Endodermal cell (in vitro differentiated cells): ENCODE results near the gene CRLF3. TPM values are rescaled to one million over a fixed set of nuclear protein-coding genes. Genes with fewer than 3 reads are reported as not detected.
A peak's percentile ranks its signal among the peaks of the same experiment; 100 is the strongest.
"Not testable (repeated sequence)": the region's sequence is repeated elsewhere in the genome, so short reads cannot be mapped to it uniquely, and the experiment has no call there.

Source experiments
- DNase-seq: peaks from one replicate; pipeline ENCODE4 v3.0.0-alpha.2; 2017
- H3K27ac ChIP-seq: 2 replicates; pipeline ENCODE4 v1.5.1; 2013; ENCODE audit warnings: mild to moderate bottlenecking, low read depth, low read length, moderate library complexity
- H3K27me3 ChIP-seq: 2 replicates; pipeline ENCODE4 v1.6.1; 2013; ENCODE audit warnings: mild to moderate bottlenecking, low read length, moderate library complexity; ENCODE audit not compliant: insufficient read depth, control insufficient read depth, poor library complexity, severe bottlenecking
- H3K36me3 ChIP-seq: 2 replicates; pipeline ENCODE4 v1.7.0; 2013; ENCODE audit warnings: mild to moderate bottlenecking, low read length, moderate library complexity; ENCODE audit not compliant: control insufficient read depth, insufficient read depth
- H3K4me1 ChIP-seq: one replicate; pipeline ENCODE4 v1.7.0; 2013; ENCODE audit warnings: low read length; ENCODE audit not compliant: control insufficient read depth, insufficient read depth
- H3K4me3 ChIP-seq: 2 replicates; pipeline ENCODE4 v1.5.1; 2013; ENCODE audit warnings: mild to moderate bottlenecking, low read length, moderate library complexity
- H3K9ac ChIP-seq: 2 replicates; pipeline ENCODE4 v1.6.1; 2013; ENCODE audit warnings: mild to moderate bottlenecking, low read length, moderate library complexity; ENCODE audit not compliant: poor library complexity, severe bottlenecking; ENCODE audit errors: extremely low read depth
- H3K9me3 ChIP-seq: 2 replicates; pipeline ENCODE4 v1.6.1; 2013; ENCODE audit warnings: mild to moderate bottlenecking, low read length, moderate library complexity; ENCODE audit not compliant: control insufficient read depth
- H3K27ac Mint-ChIP-seq: 2 replicates; pipeline ENCODE4 v1.8.0; 2020; ENCODE audit warnings: mixed read lengths
- H3K27me3 Mint-ChIP-seq: 2 replicates; pipeline ENCODE4 v1.8.0; 2021; ENCODE audit warnings: mild to moderate bottlenecking, mixed read lengths; ENCODE audit not compliant: insufficient read depth
- H3K36me3 Mint-ChIP-seq: 2 replicates; pipeline ENCODE4 v1.8.0; 2020; ENCODE audit warnings: low read depth, mixed read lengths
- H3K4me1 Mint-ChIP-seq: 2 replicates; pipeline ENCODE4 v1.8.0; 2020; ENCODE audit warnings: mixed read lengths
- H3K4me3 Mint-ChIP-seq: 2 replicates; pipeline ENCODE4 v1.8.0; 2020; ENCODE audit warnings: mild to moderate bottlenecking, moderate library complexity, mixed read lengths
- H3K9me3 Mint-ChIP-seq: 2 replicates; pipeline ENCODE4 v1.8.0; 2020; ENCODE audit warnings: mild to moderate bottlenecking, mixed read lengths
- WGBS, 2 experiments: methylation state at CpG; one replicate each; pipeline versions ENCODE4 v1.1.5 to v1.1.7; 2013; ENCODE audit warnings: missing lambda C conversion rate in 2 of 2, mixed read lengths in 1 of 2; ENCODE audit not compliant: insufficient coverage in 1 of 2, insufficient read length in 1 of 2; 5-methylcytosine and 5-hydroxymethylcytosine counted together
- total RNA-seq, 2 donors: library from RNA; stranded (reverse); fragmentation: NEBNext Ultra II Directional in 1 of 2; extraction: Animal tissue kit (Norgen Biotek cat#: 25700) in 1 of 2; gene quantifications; 2 replicates in 1 of 2; 3 replicates in 1 of 2; pipeline ENCODE4 v1.2.1, GENCODE V29; 2021
- TF ChIP-seq, protein P1 (sequence below): fragments of 200-600 bp; sonication (generic); conservative IDR thresholded peaks from 2 replicates; pipeline ENCODE4 v1.5.0; 2021; ENCODE audit warnings: antibody characterized with exemption, mild to moderate bottlenecking

Gene CRLF3
- total RNA-seq, 2 donors from 2014 or later: 26.1 to 31.2 TPM

DNA sequence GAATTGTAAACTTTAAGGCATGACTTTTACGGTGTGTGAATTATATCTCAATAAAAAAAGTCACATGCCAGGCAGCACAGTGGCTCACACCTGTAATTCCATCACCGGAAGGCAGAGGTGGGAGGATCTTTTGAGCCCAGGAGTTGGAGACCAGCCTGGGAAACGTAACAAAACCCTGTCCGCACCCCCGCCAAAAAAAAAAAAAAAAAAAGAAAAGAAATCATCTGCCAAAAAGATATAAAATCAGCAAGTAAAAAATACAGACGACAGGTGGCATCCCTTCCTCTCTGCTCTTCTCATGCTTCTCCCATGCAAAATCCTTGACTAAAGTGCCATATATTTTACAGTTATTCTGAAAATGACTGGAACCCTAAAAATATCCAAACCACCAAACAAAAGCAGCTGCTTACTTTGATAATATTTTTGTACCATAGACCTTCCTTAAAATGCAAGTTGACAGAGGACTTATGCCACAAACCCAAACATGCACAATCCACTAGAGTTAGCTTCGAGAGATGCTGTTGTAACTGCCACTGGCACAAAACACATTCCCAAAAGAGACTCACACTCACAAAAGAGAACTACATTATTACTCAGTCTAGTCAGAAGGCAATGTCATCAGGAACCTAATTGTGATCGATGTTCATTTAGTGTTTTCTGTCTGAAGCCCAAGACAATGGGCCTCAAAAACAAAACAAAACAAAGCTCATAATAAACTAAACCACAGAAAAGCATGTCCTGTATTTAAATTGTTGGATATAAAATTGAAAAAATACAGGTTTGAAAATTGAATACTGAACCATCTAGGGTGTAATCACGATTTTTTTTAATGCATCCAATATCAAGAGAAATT is 2.4 kb downstream of the CRLF3 start:
- Mint-ChIP-seq H3K4me3 (no peak overlapping the region), H3K36me3 (peaks cover 9% of the 10 kb centered on the region), H3K27me3 (no peaks in the 10 kb centered on the region), H3K9me3 (no peaks in the 10 kb centered on the region), H3K4me1 (peaks cover 16% of the 10 kb centered on the region), H3K27ac (no peak overlapping the region)
- no peaks in the 10 kb centered on the region for H3K27me3 ChIP-seq
- H3K27ac ChIP-seq: no peak overlapping the region
- WGBS, 2 experiments: 86 to 90% methylated on average over 4 to 9 of the region's 9 CpGs
- peaks cover 4% of the 10 kb centered on the region for H3K4me1 ChIP-seq
- peaks cover 5% of the 10 kb centered on the region for H3K36me3 ChIP-seq
- no peak overlapping the region for H3K9ac ChIP-seq
- peak overlapping the region; percentile 94 for H3K4me3 ChIP-seq
- DNase-seq: no peak
- no peaks in the 10 kb centered on the region for H3K9me3 ChIP-seq
- TF ChIP-seq, protein P1, sequence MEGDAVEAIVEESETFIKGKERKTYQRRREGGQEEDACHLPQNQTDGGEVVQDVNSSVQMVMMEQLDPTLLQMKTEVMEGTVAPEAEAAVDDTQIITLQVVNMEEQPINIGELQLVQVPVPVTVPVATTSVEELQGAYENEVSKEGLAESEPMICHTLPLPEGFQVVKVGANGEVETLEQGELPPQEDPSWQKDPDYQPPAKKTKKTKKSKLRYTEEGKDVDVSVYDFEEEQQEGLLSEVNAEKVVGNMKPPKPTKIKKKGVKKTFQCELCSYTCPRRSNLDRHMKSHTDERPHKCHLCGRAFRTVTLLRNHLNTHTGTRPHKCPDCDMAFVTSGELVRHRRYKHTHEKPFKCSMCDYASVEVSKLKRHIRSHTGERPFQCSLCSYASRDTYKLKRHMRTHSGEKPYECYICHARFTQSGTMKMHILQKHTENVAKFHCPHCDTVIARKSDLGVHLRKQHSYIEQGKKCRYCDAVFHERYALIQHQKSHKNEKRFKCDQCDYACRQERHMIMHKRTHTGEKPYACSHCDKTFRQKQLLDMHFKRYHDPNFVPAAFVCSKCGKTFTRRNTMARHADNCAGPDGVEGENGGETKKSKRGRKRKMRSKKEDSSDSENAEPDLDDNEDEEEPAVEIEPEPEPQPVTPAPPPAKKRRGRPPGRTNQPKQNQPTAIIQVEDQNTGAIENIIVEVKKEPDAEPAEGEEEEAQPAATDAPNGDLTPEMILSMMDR: peak; percentile 18

DNA sequence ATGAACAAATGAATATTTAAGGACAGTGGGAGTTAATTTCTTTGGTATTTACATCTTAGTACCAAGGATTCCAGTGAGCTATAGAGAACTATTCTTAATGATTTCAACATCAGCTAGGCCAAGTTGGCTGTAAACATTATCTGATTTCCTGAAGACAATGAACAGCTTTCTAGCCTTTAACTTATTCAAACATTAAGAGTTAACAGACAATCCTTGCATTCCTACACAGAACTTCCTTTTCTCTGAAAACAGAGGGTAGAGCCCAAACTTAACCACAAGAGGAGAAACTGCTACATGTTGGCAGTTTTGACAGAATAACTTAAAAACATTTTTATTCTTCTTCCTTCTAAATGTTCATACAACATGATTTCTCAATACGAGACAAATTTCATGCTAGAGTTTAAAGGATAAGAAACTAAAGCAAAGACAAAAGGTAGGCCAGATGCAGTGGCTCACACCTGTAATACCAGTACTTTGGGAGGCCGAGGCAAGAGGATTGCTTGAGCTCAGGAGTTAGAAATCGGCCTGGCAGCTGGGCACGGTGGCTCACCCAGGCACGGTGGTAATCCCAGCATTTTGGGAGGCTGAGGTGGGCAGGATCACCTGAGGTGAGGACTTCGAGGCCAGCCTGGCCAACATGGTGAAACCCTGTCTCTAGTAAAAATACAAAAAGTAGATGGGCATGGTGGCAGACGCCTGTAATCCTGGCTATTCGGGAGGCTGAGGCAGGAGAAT is 4.4 kb downstream of the CRLF3 start:
- TF ChIP-seq, protein P1: no peak
- H3K4me1 Mint-ChIP-seq: peaks cover 16% of the 10 kb centered on the region
- Histone ChIP-seq H3K4me3 (peak overlapping the region; percentile 53), H3K27ac (no peak overlapping the region), H3K4me1 (peaks cover 4% of the 10 kb centered on the region), H3K9ac (no peak overlapping the region), H3K36me3 (peaks cover 8% of the 10 kb centered on the region), H3K9me3 (no peaks in the 10 kb centered on the region), H3K27me3 (no peaks in the 10 kb centered on the region)
- H3K27me3 Mint-ChIP-seq: no peaks in the 10 kb centered on the region
- H3K27ac Mint-ChIP-seq: peak overlapping the region; percentile 50
- no peaks in the 10 kb centered on the region for H3K9me3 Mint-ChIP-seq
- WGBS, 2 experiments: 89 to 97% methylated on average over 6 to 8 of the region's 8 CpGs
- no peak for DNase-seq
- peaks cover 13% of the 10 kb centered on the region for H3K36me3 Mint-ChIP-seq
- H3K4me3 Mint-ChIP-seq: peak overlapping the region; percentile 18

DNA sequence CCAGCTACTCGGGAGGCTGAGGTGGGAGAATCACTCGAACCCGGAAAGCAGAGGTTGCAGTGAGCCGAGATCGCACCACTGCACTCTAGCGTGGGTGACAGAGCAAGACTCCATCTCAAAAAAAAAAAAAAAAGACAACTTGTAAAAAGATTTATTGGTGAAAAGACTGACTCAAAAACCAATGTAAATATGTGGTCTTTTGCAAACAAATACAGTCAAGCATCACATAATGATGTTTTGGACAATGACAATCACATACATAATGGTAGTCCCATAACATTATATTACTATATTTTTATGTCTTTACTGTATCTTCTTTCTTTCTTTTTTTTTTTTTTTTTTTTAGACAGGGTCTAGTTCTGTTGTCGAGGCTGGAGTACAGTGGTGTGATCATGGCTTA is 8.3 kb downstream of the CRLF3 start:
- H3K36me3 ChIP-seq: peaks cover 8% of the 10 kb centered on the region
- Mint-ChIP-seq H3K27ac (no peak overlapping the region), H3K27me3 (no peaks in the 10 kb centered on the region), H3K4me3 (no peak overlapping the region), H3K9me3 (no peaks in the 10 kb centered on the region), H3K36me3 (peaks cover 13% of the 10 kb centered on the region), H3K4me1 (peaks cover 8% of the 10 kb centered on the region)
- no peak overlapping the region for H3K27ac ChIP-seq
- H3K4me3 ChIP-seq: no peak overlapping the region
- H3K9me3 ChIP-seq: no peaks in the 10 kb centered on the region
- TF ChIP-seq, protein P1: no peak
- no peaks in the 10 kb centered on the region for H3K27me3 ChIP-seq
- no peaks in the 10 kb centered on the region for H3K4me1 ChIP-seq
- no peak overlapping the region for H3K9ac ChIP-seq
- 88 to 98% methylated on average over 3 to 7 of the region's 7 CpGs for WGBS, 2 experiments
- no peak for DNase-seq

GRCh38 chr17:30814860-30815259 is 9.6 kb downstream of the CRLF3 start:
- H3K4me3 ChIP-seq, DNase-seq, H3K4me3 Mint-ChIP-seq, H3K4me1 ChIP-seq, H3K4me1 Mint-ChIP-seq, H3K9me3 Mint-ChIP-seq, H3K27ac Mint-ChIP-seq, H3K27me3 Mint-ChIP-seq, H3K27ac ChIP-seq, H3K9me3 ChIP-seq, H3K9ac ChIP-seq, H3K27me3 ChIP-seq: not testable (repeated sequence)
- WGBS, 2 experiments: 98 to 100% methylated on average over 2 to 9 of the region's 9 CpGs
- H3K36me3 Mint-ChIP-seq: peaks cover 17% of the 10 kb centered on the region
- peaks cover 13% of the 10 kb centered on the region for H3K36me3 ChIP-seq

DNA sequence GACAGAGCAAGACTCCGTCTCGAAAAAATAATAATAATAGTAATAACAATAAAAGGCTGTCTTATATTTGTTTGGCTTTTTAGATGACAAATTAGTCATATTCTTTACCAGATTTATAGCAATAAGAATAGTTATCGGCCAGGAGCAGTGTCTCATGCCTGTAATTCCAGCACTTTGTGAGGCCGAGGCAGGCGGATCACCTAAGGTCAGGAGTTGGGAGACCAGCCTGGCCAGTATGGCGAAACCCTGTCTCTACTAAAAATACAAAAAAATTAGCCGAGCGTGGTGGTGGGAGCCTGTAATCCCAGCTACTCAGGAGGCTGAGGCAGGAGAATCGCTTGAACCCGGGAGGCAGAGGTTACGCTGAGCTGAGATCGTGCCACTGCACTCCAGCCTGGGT is 10.3 kb downstream of the CRLF3 start:
- H3K9me3 ChIP-seq, H3K9me3 Mint-ChIP-seq, H3K4me1 ChIP-seq, H3K9ac ChIP-seq, H3K4me3 ChIP-seq, H3K27ac Mint-ChIP-seq, H3K27ac ChIP-seq, H3K4me3 Mint-ChIP-seq, H3K27me3 Mint-ChIP-seq, H3K27me3 ChIP-seq, DNase-seq, H3K4me1 Mint-ChIP-seq: not testable (repeated sequence)
- H3K36me3 ChIP-seq: peaks cover 19% of the 10 kb centered on the region
- peaks cover 22% of the 10 kb centered on the region for H3K36me3 Mint-ChIP-seq
- 97% methylated on average over 8 to 10 of the region's 12 CpGs for WGBS, 2 experiments
